ENCODE data around the gene RNU2-63P. TPM values are rescaled to one million over a fixed set of nuclear protein-coding genes. Genes with fewer than 3 reads are reported as not detected.

RNU2-63P gene
- total and polyA plus RNA-seq, 2 donors (not counting 1 experiment from before 2014, with no cell fraction given): 9.3 TPM; not detected in 1

DNA sequence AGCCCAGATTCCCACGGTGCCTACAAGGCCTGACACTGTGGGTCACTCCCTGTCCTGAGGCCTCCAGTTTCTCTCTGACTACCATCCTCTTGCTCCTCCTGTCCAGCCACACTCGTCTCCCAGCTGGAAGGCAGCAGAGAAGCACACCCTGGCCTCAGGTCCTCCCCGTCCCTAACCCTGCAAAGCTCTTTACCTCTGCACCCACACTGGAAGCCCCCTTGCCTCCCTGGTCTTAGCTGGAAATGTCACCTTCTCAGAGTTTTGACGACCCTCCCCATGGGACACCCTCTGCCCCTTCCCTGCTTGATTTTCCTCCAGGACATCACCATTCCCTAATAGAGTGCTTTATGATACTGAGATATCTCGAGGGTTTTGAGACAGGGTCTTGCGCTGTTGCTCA lies 10.6 kb downstream of the RNU2-63P start:
- no peaks in the 10 kb centered on the region for H3K36me3 ChIP-seq (replicated peaks in 1 of 2; ENCODE audit: control extremely low read depth in 1 of 2, control insufficient read depth in 1 of 2, extremely low read depth in 1 of 2, insufficient read depth in 2 of 2, low read length in 1 of 2)
- H3K4me1 Mint-ChIP-seq: peaks cover 10% of the 10 kb centered on the region
- peaks cover 0 to 3% (median 0%) of the 10 kb centered on the region in 4 experiments for H3K27me3 ChIP-seq (replicated peaks in 1 of 4; ENCODE audit: control extremely low read depth in 1 of 4, control insufficient read depth in 3 of 4, insufficient read depth in 4 of 4, low read length in 3 of 4)
- H4K20me1 ChIP-seq (ENCODE audit: control insufficient read depth, insufficient read depth, low read length, poor library complexity, severe bottlenecking): no peaks in the 10 kb centered on the region
- H3K4me3 ChIP-seq (ENCODE audit: control extremely low read depth in 1 of 5, extremely low read depth in 1 of 5, insufficient read depth in 1 of 5, low read depth in 2 of 5, low read length in 4 of 5): no peak overlapping the region
- WGBS (ENCODE audit: insufficient coverage): 87% methylated on average over 5 of the region's 6 CpGs
- no peaks in the 10 kb centered on the region for H3K27me3 Mint-ChIP-seq
- H3K9ac ChIP-seq (ENCODE audit: low read length): no peak overlapping the region
- H3K9me3 ChIP-seq (ENCODE audit: control extremely low read depth in 1 of 3, control insufficient read depth in 2 of 3, insufficient read depth in 1 of 3, low read length in 2 of 3): no peaks in the 10 kb centered on the region
- CTCF ChIA-PET: interaction anchor here (0.9 to 1.3 kb wide), 2 partner anchors 11 to 54 kb away, joined by 3 to 6 read pairs; partner anchors contain the start of gene RNU2-63P
- ATAC-seq (ENCODE audit: low read depth) (no peak), DNase-seq (no peak)
- no peak overlapping the region for H3K4me2 ChIP-seq (replicated peaks; ENCODE audit: low read depth, low read length, poor library complexity, severe bottlenecking)
- TF ChIP-seq, protein P1, sequence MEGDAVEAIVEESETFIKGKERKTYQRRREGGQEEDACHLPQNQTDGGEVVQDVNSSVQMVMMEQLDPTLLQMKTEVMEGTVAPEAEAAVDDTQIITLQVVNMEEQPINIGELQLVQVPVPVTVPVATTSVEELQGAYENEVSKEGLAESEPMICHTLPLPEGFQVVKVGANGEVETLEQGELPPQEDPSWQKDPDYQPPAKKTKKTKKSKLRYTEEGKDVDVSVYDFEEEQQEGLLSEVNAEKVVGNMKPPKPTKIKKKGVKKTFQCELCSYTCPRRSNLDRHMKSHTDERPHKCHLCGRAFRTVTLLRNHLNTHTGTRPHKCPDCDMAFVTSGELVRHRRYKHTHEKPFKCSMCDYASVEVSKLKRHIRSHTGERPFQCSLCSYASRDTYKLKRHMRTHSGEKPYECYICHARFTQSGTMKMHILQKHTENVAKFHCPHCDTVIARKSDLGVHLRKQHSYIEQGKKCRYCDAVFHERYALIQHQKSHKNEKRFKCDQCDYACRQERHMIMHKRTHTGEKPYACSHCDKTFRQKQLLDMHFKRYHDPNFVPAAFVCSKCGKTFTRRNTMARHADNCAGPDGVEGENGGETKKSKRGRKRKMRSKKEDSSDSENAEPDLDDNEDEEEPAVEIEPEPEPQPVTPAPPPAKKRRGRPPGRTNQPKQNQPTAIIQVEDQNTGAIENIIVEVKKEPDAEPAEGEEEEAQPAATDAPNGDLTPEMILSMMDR (IDR thresholded peaks at IDR 0.05): no peak
- TF ChIP-seq EZH2 (IDR thresholded peaks at IDR 0.05; ENCODE audit: borderline replicate concordance, insufficient read depth, low read depth, low read length, poor library complexity, severe bottlenecking): no peak
- no peaks in the 10 kb centered on the region for H3K9me3 Mint-ChIP-seq (ENCODE audit: insufficient read depth)
- H3K27ac Mint-ChIP-seq: no peak overlapping the region
- POLR2A ChIA-PET: no interaction called here
- intact Hi-C loops (cut with micrococcal nuclease): no loop called here
- H3K4me3 Mint-ChIP-seq: no peak overlapping the region
- H3K79me2 ChIP-seq (ENCODE audit: control insufficient read depth, insufficient read depth, low read length): no peaks in the 10 kb centered on the region
- H3K4me1 ChIP-seq (ENCODE audit: control insufficient read depth in 2 of 2, insufficient read depth in 2 of 2, low read length in 2 of 2): peaks cover 4 to 10% of the 10 kb centered on the region in 2 donors
- no peak overlapping the region for H2AFZ ChIP-seq (ENCODE audit: insufficient read depth, low read depth, low read length, poor library complexity, severe bottlenecking)
- H3K27ac ChIP-seq (ENCODE audit: low read length in 2 of 2): no peak overlapping the region

DNA sequence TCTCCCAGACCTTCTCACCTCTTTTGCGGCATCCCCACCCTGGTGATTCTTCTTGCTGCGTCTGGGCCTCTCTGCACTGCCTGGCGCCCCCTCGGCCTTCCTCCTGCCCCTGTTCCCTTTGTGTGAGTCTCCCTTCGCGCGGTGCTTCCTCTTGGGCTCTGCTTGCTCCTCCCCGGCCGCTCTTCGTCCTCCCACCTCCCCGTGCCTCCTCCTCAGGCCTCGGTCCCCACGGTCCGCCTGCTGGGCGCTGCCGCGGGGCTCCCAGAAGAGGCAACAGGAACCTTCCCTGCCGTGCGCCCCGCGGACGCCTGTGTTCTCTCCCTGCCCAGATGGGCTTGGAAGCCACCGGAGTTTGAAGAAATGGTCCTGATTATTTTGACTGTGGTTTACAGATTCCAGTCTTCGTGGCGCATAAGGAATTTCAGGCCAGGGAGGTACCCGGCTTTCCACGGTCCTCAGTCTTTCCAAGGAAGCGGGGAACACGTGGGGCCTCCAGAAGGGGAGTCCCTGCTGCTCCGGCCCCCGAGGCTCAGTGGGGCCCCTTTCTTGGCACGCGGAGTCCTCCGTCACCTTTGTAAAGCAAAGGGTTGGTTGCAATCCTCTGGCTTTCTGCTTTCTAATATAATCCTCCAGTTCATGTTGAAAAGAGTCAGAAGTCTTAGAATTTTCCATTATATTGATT lies 13.1 kb downstream of the RNU2-63P start:
- Histone ChIP-seq H3K79me2 (ENCODE audit: control insufficient read depth, insufficient read depth, low read length) (no peaks in the 10 kb centered on the region), H3K27ac (ENCODE audit: low read length in 2 of 2) (no peak overlapping the region), H3K36me3 (replicated peaks in 1 of 2; ENCODE audit: control extremely low read depth in 1 of 2, control insufficient read depth in 1 of 2, extremely low read depth in 1 of 2, insufficient read depth in 2 of 2, low read length in 1 of 2) (no peaks in the 10 kb centered on the region), H3K4me2 (replicated peaks; ENCODE audit: low read depth, low read length, poor library complexity, severe bottlenecking) (no peak overlapping the region), H3K4me1 (ENCODE audit: control insufficient read depth in 2 of 2, insufficient read depth in 2 of 2, low read length in 2 of 2) (peaks cover 4 to 10% of the 10 kb centered on the region in 2 donors), H4K20me1 (ENCODE audit: control insufficient read depth, insufficient read depth, low read length, poor library complexity, severe bottlenecking) (no peaks in the 10 kb centered on the region), H3K9ac (ENCODE audit: low read length) (no peak overlapping the region), H3K9me3 (ENCODE audit: control extremely low read depth in 1 of 3, control insufficient read depth in 2 of 3, insufficient read depth in 1 of 3, low read length in 2 of 3) (no peaks in the 10 kb centered on the region), H2AFZ (ENCODE audit: insufficient read depth, low read depth, low read length, poor library complexity, severe bottlenecking) (peak overlapping the region; percentile 75), H3K4me3 (ENCODE audit: control extremely low read depth in 1 of 5, extremely low read depth in 1 of 5, insufficient read depth in 1 of 5, low read depth in 2 of 5, low read length in 4 of 5) (no peak overlapping the region), H3K27me3 (replicated peaks in 1 of 4; ENCODE audit: control extremely low read depth in 1 of 4, control insufficient read depth in 3 of 4, insufficient read depth in 4 of 4, low read length in 3 of 4) (peaks cover 0 to 3% (median 0%) of the 10 kb centered on the region in 4 experiments)
- Mint-ChIP-seq H3K4me3 (no peak overlapping the region), H3K27me3 (no peaks in the 10 kb centered on the region), H3K9me3 (ENCODE audit: insufficient read depth) (no peaks in the 10 kb centered on the region), H3K27ac (no peak overlapping the region), H3K4me1 (peaks cover 11% of the 10 kb centered on the region)
- TF ChIP-seq, protein P1 (IDR thresholded peaks at IDR 0.05): no peak
- TF ChIP-seq EZH2 (IDR thresholded peaks at IDR 0.05; ENCODE audit: borderline replicate concordance, insufficient read depth, low read depth, low read length, poor library complexity, severe bottlenecking): no peak
- POLR2A ChIA-PET: no interaction called here
- 59% methylated on average over 28 of the region's 34 CpGs for WGBS (ENCODE audit: insufficient coverage)
- CTCF ChIA-PET: interaction anchor here (1.0 to 2.6 kb wide), 5 partner anchors 8 to 157 kb away, joined by 3 to 24 read pairs (median 5); no protein-coding TSS in a partner anchor
- ATAC-seq (ENCODE audit: low read depth) (no peak), DNase-seq (no peak)
- intact Hi-C loops (cut with micrococcal nuclease): no loop called here
